Psoas muscle (tissue), 8 donors: Measurements from ENCODE around the gene NFATC2. TPM values are rescaled to one million over a fixed set of nuclear protein-coding genes. Genes with fewer than 3 reads are reported as not detected.

Experiments used
- ATAC-seq, 4 donors: fragments of 200-7000 bp; cut with Tn5 transposase; one replicate each; pipeline ENCODE4 v1.9.1; 2020; ENCODE audit warnings: moderate library complexity in 3 of 4, mild to moderate bottlenecking in 2 of 4
- DNase-seq, 2 donors: peaks; one replicate each; pipeline ENCODE4 v3.0.0-alpha.2; 2020
- H3K27ac ChIP-seq: fragments of 200-600 bp; one replicate; pipeline ENCODE4 v1.8.0; 2022
- H3K27me3 ChIP-seq, 3 donors: fragments of 200-600 bp in 1 of 3; one replicate each; pipeline versions ENCODE4 v1.6.1 to v1.8.0; 2013 to 2022; ENCODE audit warnings: low read length in 2 of 3, mild to moderate bottlenecking in 2 of 3, moderate library complexity in 1 of 3; ENCODE audit not compliant: insufficient read depth in 3 of 3
- H3K36me3 ChIP-seq, 2 donors: fragments of 200-600 bp in 1 of 2; one replicate each; pipeline versions ENCODE4 v1.6.1 to v1.8.0; 2013 to 2022; ENCODE audit warnings: low read depth in 1 of 2, mild to moderate bottlenecking in 1 of 2, moderate library complexity in 1 of 2; ENCODE audit not compliant: insufficient read depth in 1 of 2
- H3K4me1 ChIP-seq: fragments of 200-600 bp; one replicate; pipeline ENCODE4 v1.8.0; 2022
- H3K4me3 ChIP-seq: fragments of 200-600 bp; one replicate; pipeline ENCODE4 v1.8.0; 2022; ENCODE audit warnings: mild to moderate bottlenecking
- H3K9me3 ChIP-seq: fragments of 200-600 bp; one replicate; pipeline ENCODE4 v1.8.0; 2022
- CTCF ChIP-seq: fragments of 200-600 bp; IDR thresholded peaks from one replicate; pipeline ENCODE4 v1.8.0; 2022; ENCODE audit warnings: antibody characterized with exemption
- WGBS, 3 donors: extraction: QIAGEN DNeasy Blood & Tissue Kit; methylation state at CpG; one replicate each; pipeline versions ENCODE4 v1.1.6 to v1.1.7; 2013; 5-methylcytosine and 5-hydroxymethylcytosine counted together
- intact Hi-C, 2 donors: fragments of 100-400 bp; cut with DNase I; formaldehyde crosslinking; loops; one replicate each; pipeline versions ENCODE4 v1.11.0 to v1.14.2; 2022
- polyA plus RNA-seq, 3 donors: library from polyadenylated mRNA; stranded (reverse); fragments of 200-250 nt; gene quantifications; one replicate each; pipeline ENCODE4 v1.2.3, GENCODE V29; 2013
- total RNA-seq, 4 donors: library from RNA; stranded (reverse); fragmentation: NEBNext Ultra II Directional in 2 of 4; extraction: Animal tissue kit (Norgen Biotek cat#: 25700) in 2 of 4; gene quantifications; one replicate each; pipeline versions ENCODE4 v1.2.1 to v1.2.4, GENCODE V29; 2021 to 2023
- donor health status: healthy with polysubstance abuse.
- donor health status: DM: no; HTN: no; CAD: no; lungs with moderate emphysema.
- donor health status: Bipolar disorder and iron deficiency.
- donor health status: healthy.
- donor health status: DM: yes; HTN: yes; CAD: no.
- donor health status: DM: no; HTN: no; CAD: no.
- donor health status: DM: no; HTN: no; CAD: no.
- donor health status: DM: yes; HTN: yes; CAD: no.

Gene NFATC2
- total and polyA plus RNA-seq, 7 donors, result 0.18 to 3.1 (median 0.64) TPM

- no peak for DNase-seq
Measured at GRCh38 chr20:51350941-51351631, 191.4 kb downstream of the NFATC2 start.

GRCh38 chr20:51348876-51349275 lies 193.6 kb downstream of the NFATC2 start:
- intact Hi-C loops, result no loop called here

More at GRCh38 chr20:51350941-51351631, 191.4 kb downstream of the NFATC2 start:
- Histone ChIP-seq H3K4me1 (no peaks in the 10 kb centered on the region), H3K9me3 (no peaks in the 10 kb centered on the region), H3K36me3 (no peaks in the 10 kb centered on the region), H3K4me3 (no peak overlapping the region), H3K27me3 (no peaks in the 10 kb centered on the region), H3K27ac (no peak overlapping the region)
- intact Hi-C loops, result no loop called here
- TF ChIP-seq CTCF, result no peak
- WGBS, 3 donors, result 58 to 69% (median 62%) methylated on average over 6 of the region's 6 CpGs
- ATAC-seq, result no peak

GRCh38 chr20:51347831-51348230 lies 194.7 kb downstream of the NFATC2 start:
- H3K9me3 ChIP-seq, result no peaks in the 10 kb centered on the region
- no peak for TF ChIP-seq CTCF
- intact Hi-C loops, result no loop called here
- no peak for DNase-seq
- H3K4me3 ChIP-seq, result no peak overlapping the region
- H3K36me3 ChIP-seq, result no peaks in the 10 kb centered on the region
- 55 to 67% (median 58%) methylated on average over 1 of the region's 1 CpG for WGBS, 3 donors
- no peaks in the 10 kb centered on the region for H3K4me1 ChIP-seq
- H3K27ac ChIP-seq, result no peak overlapping the region
- ATAC-seq, result no peak
- no peaks in the 10 kb centered on the region for H3K27me3 ChIP-seq

More at GRCh38 chr20:51348876-51349275, 193.6 kb downstream of the NFATC2 start:
- TF ChIP-seq CTCF, result no peak
- WGBS, 3 donors, result 78 to 87% (median 83%) methylated on average over 4 of the region's 4 CpGs
- ATAC-seq (no peak), DNase-seq (no peak)
- Histone ChIP-seq H3K9me3 (no peaks in the 10 kb centered on the region), H3K4me3 (no peak overlapping the region), H3K27ac (no peak overlapping the region), H3K36me3 (no peaks in the 10 kb centered on the region), H3K4me1 (no peaks in the 10 kb centered on the region), H3K27me3 (no peaks in the 10 kb centered on the region)

- intact Hi-C loops, result no loop called here
- DNase-seq (no peak), ATAC-seq (no peak)
- 61 to 80% (median 63%) methylated on average over 8 of the region's 8 CpGs for WGBS, 3 donors
- H3K9me3 ChIP-seq, result no peaks in the 10 kb centered on the region
- H3K4me1 ChIP-seq, result no peaks in the 10 kb centered on the region
- no peak for TF ChIP-seq CTCF
- no peaks in the 10 kb centered on the region for H3K27me3 ChIP-seq
- no peak overlapping the region for H3K27ac ChIP-seq
- no peaks in the 10 kb centered on the region for H3K36me3 ChIP-seq
- H3K4me3 ChIP-seq, result no peak overlapping the region
Measured at GRCh38 chr20:51346686-51347485, 195.6 kb downstream of the NFATC2 start.
